Measurements from ENCODE around the gene ETV6.

- TF ChIP-seq TAF1 (IDR thresholded peaks at IDR 0.05; ENCODE audit: low read depth, low read length) (no peak), EZH2 (IDR thresholded peaks at IDR 0.05; ENCODE audit: low read depth, low read length, severe bottlenecking) (no peak), CEBPB (IDR thresholded peaks at IDR 0.05; ENCODE audit: low read depth, low read length) (no peak), CHD1 (IDR thresholded peaks at IDR 0.05; ENCODE audit: low read depth, low read length) (no peak), E2F6 (IDR thresholded peaks at IDR 0.05) (no peak), POLR2A (IDR thresholded peaks at IDR 0.05; ENCODE audit: control extremely low read depth in 1 of 2, low read depth in 2 of 2, low read length in 2 of 2) (no peak), CTCF (IDR thresholded peaks at IDR 0.05; ENCODE audit: control extremely low read depth in 1 of 3, insufficient read depth in 1 of 3, low read depth in 1 of 3, low read length in 3 of 3) (no peak)
Measured at GRCh38 chr12:11623382-11623781, 26.1 kb upstream of the ETV6 start.

Data from H1 (cell line).